Common myeloid progenitor, CD34-positive (primary cell): Measurements from ENCODE around the gene CHAF1A.

Source experiments
- CTCF ChIA-PET: fragments of 350-600 bp; sonication (Branson Sonifier 250); formaldehyde crosslinking; loops from one replicate; lab custom pipeline; 2021; ENCODE audit warnings: antibody characterized with exemption; lab: Charles Lee
- POLR2A ChIA-PET: fragments of 350-600 bp; sonication (Branson Sonifier 250); formaldehyde crosslinking; loops from one replicate; lab custom pipeline; 2021; ENCODE audit warnings: antibody characterized with exemption; lab: Charles Lee
- DNase-seq, 3 donors: peaks; one replicate each; pipeline versions ENCODE4 v3.0.0 to v3.0.0-alpha.2; 2013
- H3K27ac ChIP-seq, 2 experiments: 1 replicate in 1 of 2; 2 replicates in 1 of 2; pipeline ENCODE4 v1.7.0; 2013; ENCODE audit warnings: inconsistent platforms in 2 of 2, low read length in 2 of 2, mild to moderate bottlenecking in 2 of 2, low read depth in 1 of 2, moderate library complexity in 1 of 2; ENCODE audit not compliant: severe bottlenecking in 2 of 2, insufficient read depth in 1 of 2, poor library complexity in 1 of 2
- H3K27me3 ChIP-seq, 5 experiments: replicated peaks in 2 of 5; 1 replicate in 3 of 5; 2 replicates in 2 of 5; pipeline versions ENCODE4 v1.6.1 to v1.7.0; 2013; ENCODE audit warnings: low read length in 4 of 5, mild to moderate bottlenecking in 2 of 5, moderate library complexity in 2 of 5, inconsistent platforms in 1 of 5; ENCODE audit not compliant: insufficient read depth in 5 of 5, control insufficient read depth in 4 of 5
- H3K36me3 ChIP-seq, 4 experiments: 1 replicate in 2 of 4; 2 replicates in 2 of 4; pipeline versions ENCODE4 v1.6.1 to v1.7.0; 2013; ENCODE audit warnings: low read length in 3 of 4, control low read depth in 1 of 4, mild to moderate bottlenecking in 1 of 4; ENCODE audit not compliant: control insufficient read depth in 4 of 4, insufficient read depth in 4 of 4
- H3K4me1 ChIP-seq, 4 experiments: 1 replicate in 3 of 4; 2 replicates in 1 of 4; pipeline versions ENCODE4 v1.6.1 to v1.7.1; 2013; ENCODE audit warnings: low read length in 3 of 4, mild to moderate bottlenecking in 3 of 4, control low read depth in 1 of 4, inconsistent platforms in 1 of 4, moderate library complexity in 1 of 4; ENCODE audit not compliant: control insufficient read depth in 4 of 4, insufficient read depth in 4 of 4; ENCODE audit errors: control extremely low read depth in 1 of 4
- H3K4me3 ChIP-seq, 7 experiments: 1 replicate in 4 of 7; 2 replicates in 3 of 7; pipeline versions ENCODE4 v1.5.1 to v1.7.0; 2013; ENCODE audit warnings: mild to moderate bottlenecking in 7 of 7, low read length in 6 of 7, moderate library complexity in 6 of 7, inconsistent platforms in 2 of 7, low read depth in 2 of 7, control low read depth in 1 of 7; ENCODE audit not compliant: insufficient read depth in 4 of 7, control insufficient read depth in 1 of 7; ENCODE audit errors: extremely low read depth in 1 of 7
- H3K9me3 ChIP-seq, 5 experiments: 1 replicate in 4 of 5; 2 replicates in 1 of 5; pipeline versions ENCODE4 v1.6.1 to v1.7.1; 2013; ENCODE audit warnings: low read length in 4 of 5, mild to moderate bottlenecking in 2 of 5, inconsistent platforms in 1 of 5, low read depth in 1 of 5, moderate library complexity in 1 of 5; ENCODE audit not compliant: control insufficient read depth in 4 of 5, insufficient read depth in 2 of 5; ENCODE audit errors: control extremely low read depth in 1 of 5
- WGBS: methylation state at CpG from one replicate; pipeline ENCODE4 v1.1.5; 2013; ENCODE audit not compliant: insufficient coverage; 5-methylcytosine and 5-hydroxymethylcytosine counted together

The CHAF1A gene

GRCh38 chr19:4474514-4475022, 72.1 kb downstream of the CHAF1A start:
- H3K27me3 ChIP-seq, result no peaks in the 10 kb centered on the region
- H3K36me3 ChIP-seq, result peaks cover 6 to 34% (median 18%) of the 10 kb centered on the region in 4 experiments
- 9% methylated on average over 8 of the region's 13 CpGs for WGBS
- CTCF ChIA-PET, result interaction anchor here (1.2 to 1.8 kb wide), 4 partner anchors 47 to 273 kb away, joined by 3 to 5 read pairs (median 4); partner anchors contain the start of gene SH3GL1
- peak; percentile 64 to 83 (median 78) for DNase-seq
- peak overlapping the region in 1 of 2 experiments; percentile 38 for H3K27ac ChIP-seq
- H3K4me1 ChIP-seq, result peaks cover 0 to 32% (median 26%) of the 10 kb centered on the region in 4 experiments
- H3K4me3 ChIP-seq, result peak overlapping the region; percentile 28 to 90 (median 79)
- H3K9me3 ChIP-seq, result no peaks in the 10 kb centered on the region
- POLR2A ChIA-PET, result interaction anchor here (0.6 kb wide), 2 partner anchors 140 to 197 kb away, joined by 3 to 4 read pairs; no protein-coding TSS in a partner anchor

GRCh38 chr19:4477034-4477801, 74.8 kb downstream of the CHAF1A start:
- ChIA-PET CTCF (interaction anchor here (1.3 kb wide), 1 partner anchor 63 kb away, joined by 4 read pairs; the partner anchor contains the start of gene LRG1), POLR2A (no interaction called here)
- Histone ChIP-seq H3K36me3 (peaks cover 6 to 36% (median 20%) of the 10 kb centered on the region in 4 experiments), H3K9me3 (no peaks in the 10 kb centered on the region), H3K4me3 (no peak overlapping the region), H3K27me3 (no peaks in the 10 kb centered on the region), H3K4me1 (peaks cover 0 to 25% (median 21%) of the 10 kb centered on the region in 4 experiments), H3K27ac (no peak overlapping the region)
- 89% methylated on average over 12 of the region's 16 CpGs for WGBS
- no peak for DNase-seq

GRCh38 chr19:4482721-4483364, 80.4 kb downstream of the CHAF1A start:
- H3K27me3 ChIP-seq, result no peaks in the 10 kb centered on the region
- peaks cover 3 to 35% (median 20%) of the 10 kb centered on the region in 4 experiments for H3K36me3 ChIP-seq
- ChIA-PET POLR2A (no interaction called here), CTCF (no interaction called here)
- 98% methylated on average over 29 of the region's 35 CpGs for WGBS
- no peak overlapping the region for H3K4me3 ChIP-seq
- H3K9me3 ChIP-seq, result no peaks in the 10 kb centered on the region
- no peak for DNase-seq
- no peak overlapping the region for H3K27ac ChIP-seq
- no peaks in the 10 kb centered on the region for H3K4me1 ChIP-seq

- no peak overlapping the region for H3K27ac ChIP-seq
- 95% methylated on average over 14 of the region's 19 CpGs for WGBS
- H3K4me1 ChIP-seq, result no peaks in the 10 kb centered on the region
- peaks cover 6 to 34% (median 21%) of the 10 kb centered on the region in 4 experiments for H3K36me3 ChIP-seq
- H3K4me3 ChIP-seq, result no peak overlapping the region
- ChIA-PET POLR2A (no interaction called here), CTCF (interaction anchor here (0.6 to 0.7 kb wide), 2 partner anchors 50 to 62 kb away, joined by 3 to 5 read pairs; no protein-coding TSS in a partner anchor)
- DNase-seq, result no peak
- no peaks in the 10 kb centered on the region for H3K27me3 ChIP-seq
- H3K9me3 ChIP-seq, result no peaks in the 10 kb centered on the region
These were observed 80.9 kb downstream of the CHAF1A start for GRCh38 chr19:4483385-4483784.

GRCh38 chr19:4487572-4487971, 85.1 kb downstream of the CHAF1A start:
- peaks cover 6 to 54% (median 32%) of the 10 kb centered on the region in 4 experiments for H3K36me3 ChIP-seq
- CTCF ChIA-PET, result no interaction called here

GRCh38 chr19:4488496-4488895, 86.1 kb downstream of the CHAF1A start:
- Histone ChIP-seq H3K9me3 (no peaks in the 10 kb centered on the region), H3K36me3 (peaks cover 9 to 54% (median 28%) of the 10 kb centered on the region in 4 experiments), H3K4me3 (no peak overlapping the region), H3K4me1 (no peaks in the 10 kb centered on the region), H3K27ac (no peak overlapping the region), H3K27me3 (no peaks in the 10 kb centered on the region)
- CTCF ChIA-PET, result no interaction called here
- no peak for DNase-seq
- WGBS, result 93% methylated on average over 21 of the region's 29 CpGs
- POLR2A ChIA-PET, result no interaction called here

More at GRCh38 chr19:4487572-4487971, 85.1 kb downstream of the CHAF1A start:
- H3K27me3 ChIP-seq, result no peaks in the 10 kb centered on the region
- no peaks in the 10 kb centered on the region for H3K9me3 ChIP-seq
- no peak overlapping the region for H3K4me3 ChIP-seq
- no peak for DNase-seq
- POLR2A ChIA-PET, result interaction anchor here (0.6 kb wide), 1 partner anchor 287 kb away, joined by 4 read pairs; no protein-coding TSS in a partner anchor
- WGBS, result 97% methylated on average over 9 of the region's 11 CpGs
- no peaks in the 10 kb centered on the region for H3K4me1 ChIP-seq
- H3K27ac ChIP-seq, result no peak overlapping the region
